ENCODE data around the gene RBPJ.

The RBPJ gene

GRCh38 chr4:26420438-26420837, 99.6 kb downstream of the RBPJ start:
- TF ChIP-seq, protein P1, sequence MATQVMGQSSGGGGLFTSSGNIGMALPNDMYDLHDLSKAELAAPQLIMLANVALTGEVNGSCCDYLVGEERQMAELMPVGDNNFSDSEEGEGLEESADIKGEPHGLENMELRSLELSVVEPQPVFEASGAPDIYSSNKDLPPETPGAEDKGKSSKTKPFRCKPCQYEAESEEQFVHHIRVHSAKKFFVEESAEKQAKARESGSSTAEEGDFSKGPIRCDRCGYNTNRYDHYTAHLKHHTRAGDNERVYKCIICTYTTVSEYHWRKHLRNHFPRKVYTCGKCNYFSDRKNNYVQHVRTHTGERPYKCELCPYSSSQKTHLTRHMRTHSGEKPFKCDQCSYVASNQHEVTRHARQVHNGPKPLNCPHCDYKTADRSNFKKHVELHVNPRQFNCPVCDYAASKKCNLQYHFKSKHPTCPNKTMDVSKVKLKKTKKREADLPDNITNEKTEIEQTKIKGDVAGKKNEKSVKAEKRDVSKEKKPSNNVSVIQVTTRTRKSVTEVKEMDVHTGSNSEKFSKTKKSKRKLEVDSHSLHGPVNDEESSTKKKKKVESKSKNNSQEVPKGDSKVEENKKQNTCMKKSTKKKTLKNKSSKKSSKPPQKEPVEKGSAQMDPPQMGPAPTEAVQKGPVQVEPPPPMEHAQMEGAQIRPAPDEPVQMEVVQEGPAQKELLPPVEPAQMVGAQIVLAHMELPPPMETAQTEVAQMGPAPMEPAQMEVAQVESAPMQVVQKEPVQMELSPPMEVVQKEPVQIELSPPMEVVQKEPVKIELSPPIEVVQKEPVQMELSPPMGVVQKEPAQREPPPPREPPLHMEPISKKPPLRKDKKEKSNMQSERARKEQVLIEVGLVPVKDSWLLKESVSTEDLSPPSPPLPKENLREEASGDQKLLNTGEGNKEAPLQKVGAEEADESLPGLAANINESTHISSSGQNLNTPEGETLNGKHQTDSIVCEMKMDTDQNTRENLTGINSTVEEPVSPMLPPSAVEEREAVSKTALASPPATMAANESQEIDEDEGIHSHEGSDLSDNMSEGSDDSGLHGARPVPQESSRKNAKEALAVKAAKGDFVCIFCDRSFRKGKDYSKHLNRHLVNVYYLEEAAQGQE (IDR thresholded peaks at IDR 0.05; ENCODE audit: insufficient read depth in 1 of 2, low read depth in 2 of 2, low read length in 2 of 2) = no peak
- no peak for TF ChIP-seq POLR2AphosphoS5 (IDR thresholded peaks at IDR 0.05; ENCODE audit: low read depth, low read length)
- TF ChIP-seq SIN3A (IDR thresholded peaks at IDR 0.05; ENCODE audit: borderline replicate concordance, insufficient read depth, low read length) = no peak
- TF ChIP-seq FOXP2 (optimal IDR thresholded peaks at IDR 0.05; ENCODE audit: borderline replicate concordance, extremely low read depth, extremely low read length, insufficient read depth) = no peak

- TF ChIP-seq TAF1 (IDR thresholded peaks at IDR 0.05; ENCODE audit: borderline replicate concordance, insufficient read depth, low read length) (no peak), SIN3A (IDR thresholded peaks at IDR 0.05; ENCODE audit: borderline replicate concordance, insufficient read depth, low read length) (no peak), POLR2AphosphoS5 (IDR thresholded peaks at IDR 0.05; ENCODE audit: low read depth, low read length) (no peak), FOXP2 (optimal IDR thresholded peaks at IDR 0.05; ENCODE audit: borderline replicate concordance, extremely low read depth, extremely low read length, insufficient read depth) (no peak)
- TF ChIP-seq, protein P1 (IDR thresholded peaks at IDR 0.05; ENCODE audit: insufficient read depth in 1 of 2, low read depth in 2 of 2, low read length in 2 of 2) = no peak
Measured at GRCh38 chr4:26420913-26421312, 100.1 kb downstream of the RBPJ start.

- no peak for TF ChIP-seq POLR2AphosphoS5 (IDR thresholded peaks at IDR 0.05; ENCODE audit: low read depth, low read length)
- no peak for TF ChIP-seq SIN3A (IDR thresholded peaks at IDR 0.05; ENCODE audit: borderline replicate concordance, insufficient read depth, low read length)
- TF ChIP-seq, protein P1 (IDR thresholded peaks at IDR 0.05; ENCODE audit: insufficient read depth in 1 of 2, low read depth in 2 of 2, low read length in 2 of 2) = no peak
- no peak for TF ChIP-seq TAF1 (IDR thresholded peaks at IDR 0.05; ENCODE audit: borderline replicate concordance, insufficient read depth, low read length)
- TF ChIP-seq FOXP2 (optimal IDR thresholded peaks at IDR 0.05; ENCODE audit: borderline replicate concordance, extremely low read depth, extremely low read length, insufficient read depth) = no peak
Measured at GRCh38 chr4:26424153-26424552, 103.3 kb downstream of the RBPJ start.

DNA sequence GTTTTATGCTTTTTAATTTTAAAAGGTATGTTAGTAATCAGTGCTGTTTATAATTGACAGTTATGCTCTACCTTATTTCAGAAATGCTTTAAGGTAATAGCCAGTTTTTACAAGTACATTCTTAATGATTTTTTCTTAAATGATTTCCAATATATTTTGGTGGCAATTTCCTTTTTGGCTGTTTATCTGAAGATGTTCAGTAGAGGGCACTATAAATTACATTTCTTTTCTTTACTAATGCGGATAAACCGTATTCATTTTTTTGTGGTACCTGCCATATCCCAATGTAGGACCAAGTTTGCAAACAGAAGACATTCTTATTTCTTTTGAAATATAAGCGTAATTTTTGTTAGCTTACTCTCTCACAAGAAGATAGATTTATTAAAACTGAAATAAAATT, 104.0 kb downstream of the RBPJ start:
- TF ChIP-seq, protein P1 (IDR thresholded peaks at IDR 0.05; ENCODE audit: insufficient read depth in 1 of 2, low read depth in 2 of 2, low read length in 2 of 2) = no peak
- TF ChIP-seq SIN3A (IDR thresholded peaks at IDR 0.05; ENCODE audit: borderline replicate concordance, insufficient read depth, low read length) (no peak), FOXP2 (optimal IDR thresholded peaks at IDR 0.05; ENCODE audit: borderline replicate concordance, extremely low read depth, extremely low read length, insufficient read depth) (no peak), POLR2AphosphoS5 (IDR thresholded peaks at IDR 0.05; ENCODE audit: low read depth, low read length) (no peak), TAF1 (IDR thresholded peaks at IDR 0.05; ENCODE audit: borderline replicate concordance, insufficient read depth, low read length) (no peak)

DNA sequence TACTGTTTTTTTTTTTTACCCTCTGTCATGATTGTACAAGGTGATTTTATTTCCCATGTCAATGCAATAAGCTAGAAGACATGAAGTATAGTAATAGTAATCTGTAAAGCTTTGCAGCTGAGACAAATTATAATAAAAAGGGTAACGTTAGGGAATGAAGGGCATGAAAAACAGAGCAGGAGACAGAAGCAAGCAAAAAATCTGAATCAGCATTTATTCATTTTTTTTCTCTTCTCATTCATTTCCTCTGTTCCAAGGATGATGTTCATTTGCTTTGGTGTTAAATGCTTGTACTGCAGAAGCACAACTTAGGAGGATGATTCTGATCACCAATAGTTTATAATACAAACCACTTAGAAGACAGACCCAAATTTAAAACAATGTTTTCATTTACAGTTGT, 105.1 kb downstream of the RBPJ start:
- TF ChIP-seq POLR2AphosphoS5 (IDR thresholded peaks at IDR 0.05; ENCODE audit: low read depth, low read length) (no peak), FOXP2 (optimal IDR thresholded peaks at IDR 0.05; ENCODE audit: borderline replicate concordance, extremely low read depth, extremely low read length, insufficient read depth) (no peak), TAF1 (IDR thresholded peaks at IDR 0.05; ENCODE audit: borderline replicate concordance, insufficient read depth, low read length) (no peak)

Data from PFSK-1 (cell line).